GM12878 (cell line): ENCODE results near the gene UBAC2. TPM values are rescaled to one million over a fixed set of nuclear protein-coding genes. Genes with fewer than 3 reads are reported as not detected.

Experiments
- ATAC-seq: fragments of 200-7000 bp; cut with Tn5 transposase; 3 replicates; pipeline ENCODE4 v1.9.1; 2020; ENCODE audit warnings: mild to moderate bottlenecking, moderate library complexity
- BruUV-seq: library from RNA; stranded (reverse); fragments of 400-500 nt; replicated peaks from 2 replicates; lab custom pipeline; 2021; lab: Mats Ljungman, UMichigan
- CTCF ChIA-PET: fragments of 300-600 bp; sonication (Branson Sonifier 250); formaldehyde crosslinking; extraction: SDS; loops from one replicate; lab custom pipeline; 2021; ENCODE audit warnings: inconsistent platforms; lab: Yijun Ruan, JAX
- POLR2A ChIA-PET: fragments of 350-600 bp; formaldehyde crosslinking; extraction: SDS; loops from one replicate; lab custom pipeline; 2021; ENCODE audit warnings: inconsistent platforms; lab: Charles Lee
- RAD21 ChIA-PET: fragments of 300-600 bp; sonication (Branson Sonifier 250); formaldehyde crosslinking; loops from one replicate; lab custom pipeline; 2023; ENCODE audit warnings: antibody characterized with exemption; ENCODE audit not compliant: unreplicated experiment; lab: Charles Lee
- SMC1A ChIA-PET: fragments of 300-600 bp; sonication (Branson Sonifier 250); formaldehyde crosslinking; loops from one replicate; lab custom pipeline; 2023; ENCODE audit not compliant: unreplicated experiment, uncharacterized antibody; lab: Charles Lee
- DNase-seq: peaks from one replicate; pipeline ENCODE4 v3.0.0-alpha.2; 2011; ENCODE audit warnings: low read depth, low spot score
- FAIRE-seq: peaks from 3 replicates; lab custom pipeline; 2011; peaks lifted over from hg19 to GRCh38; lab: Jason Lieb, UNC
- H2AFZ ChIP-seq: 2 replicates; pipeline ENCODE4 v1.6.0; 2011; ENCODE audit warnings: low read depth, low read length, control low read depth; ENCODE audit not compliant: control insufficient read depth
- H3K27ac ChIP-seq: 2 replicates; pipeline ENCODE4 v1.5.1; 2011; ENCODE audit warnings: control low read depth; ENCODE audit not compliant: control insufficient read depth, insufficient read depth
- H3K27me3 ChIP-seq, 2 experiments: replicated peaks in 1 of 2; 2 replicates each; pipeline versions ENCODE4 v1.6.0 to v1.6.1; 2011; ENCODE audit warnings: low read length in 1 of 2; ENCODE audit not compliant: control insufficient read depth in 2 of 2, insufficient read depth in 2 of 2
- H3K36me3 ChIP-seq, 2 experiments: 2 replicates each; pipeline ENCODE4 v1.5.1; 2011; ENCODE audit warnings: low read length in 1 of 2; ENCODE audit not compliant: control insufficient read depth in 2 of 2, insufficient read depth in 2 of 2
- H3K4me1 ChIP-seq: 2 replicates; pipeline ENCODE4 v1.6.1; 2011; ENCODE audit warnings: mild to moderate bottlenecking, low read length, moderate library complexity, mixed read lengths; ENCODE audit not compliant: control insufficient read depth, insufficient read depth
- H3K4me2 ChIP-seq: 2 replicates; pipeline ENCODE4 v1.6.0; 2011; ENCODE audit warnings: control low read depth; ENCODE audit not compliant: control insufficient read depth, insufficient read depth
- H3K4me3 ChIP-seq: fragments of 200-600 bp; sonication (generic); 2 replicates; pipeline ENCODE4 v1.5.1; 2016
- H3K79me2 ChIP-seq: 2 replicates; pipeline ENCODE4 v1.6.0; 2011; ENCODE audit warnings: low read length; ENCODE audit not compliant: control insufficient read depth, insufficient read depth
- H3K9ac ChIP-seq: 2 replicates; pipeline ENCODE4 v1.8.0; 2011; ENCODE audit warnings: low read length, control low read depth, mixed read lengths; ENCODE audit not compliant: control insufficient read depth, insufficient read depth
- H3K9me3 ChIP-seq: replicated peaks from 3 replicates; pipeline ENCODE4 v1.5.1; 2011; ENCODE audit warnings: mild to moderate bottlenecking, low read length; ENCODE audit not compliant: control insufficient read depth, insufficient read depth
- H4K20me1 ChIP-seq: 2 replicates; pipeline ENCODE4 v1.6.0; 2011; ENCODE audit not compliant: control insufficient read depth, insufficient read depth
- FOXK2 ChIP-seq: fragments of 450-650 bp; IDR thresholded peaks from 2 replicates; pipeline ENCODE4 v1.6.1; 2017; ENCODE audit warnings: mild to moderate bottlenecking, moderate library complexity
- NFYB ChIP-seq: IDR thresholded peaks from 2 replicates; pipeline ENCODE4 v1.6.1; 2011; ENCODE audit warnings: low read depth, mild to moderate bottlenecking, low read length, improper control_type of control experiment, moderate library complexity; ENCODE audit not compliant: insufficient read depth
- POU2F2 ChIP-seq: IDR thresholded peaks from 3 replicates; pipeline ENCODE4 v1.6.1; 2011; ENCODE audit warnings: low read depth, mild to moderate bottlenecking, low read length, borderline replicate concordance
- SREBF1 ChIP-seq: IDR thresholded peaks from 2 replicates; pipeline ENCODE4 v1.6.1; 2012; ENCODE audit warnings: mild to moderate bottlenecking, low read length
- SREBF2 ChIP-seq: IDR thresholded peaks from 2 replicates; pipeline ENCODE4 v1.6.1; 2012; ENCODE audit warnings: mild to moderate bottlenecking, low read length
- TBL1XR1 ChIP-seq: IDR thresholded peaks from 2 replicates; pipeline ENCODE4 v1.6.1; 2012; ENCODE audit warnings: low read depth, low read length, improper control_type of control experiment
- ZNF24 ChIP-seq: fragments of 450-650 bp; IDR thresholded peaks from 2 replicates; pipeline ENCODE4 v1.6.1; 2017; ENCODE audit warnings: antibody characterized with exemption, mild to moderate bottlenecking
- ZZZ3 ChIP-seq: IDR thresholded peaks from 2 replicates; pipeline ENCODE4 v1.6.1; 2011; ENCODE audit warnings: low read depth; ENCODE audit not compliant: control insufficient read depth, insufficient read length
- WGBS: methylation state at CpG from one replicate; pipeline ENCODE4 v1.1.6; 2016; ENCODE audit warnings: low lambda C conversion rate; ENCODE audit not compliant: insufficient replicate concordance, insufficient coverage; ENCODE audit errors: missing lambda C conversion rate; 5-methylcytosine and 5-hydroxymethylcytosine counted together
- in situ Hi-C: fragments of 300-500 bp; cut with MboI; formaldehyde crosslinking; loops from 9 replicates; pipeline ENCODE4 v1.14.3; 2018; ENCODE audit warnings: mixed read lengths
- intact Hi-C: fragments of 100-400 bp; cut with micrococcal nuclease; formaldehyde crosslinking; loops from one replicate; pipeline ENCODE4 v1.14.2; 2022; ENCODE audit not compliant: unreplicated experiment
- polyA plus RNA-seq, 11 experiments: library from polyadenylated mRNA; depleted of rRNA in 4 of 11; unstranded in 6 of 11; stranded (reverse) in 5 of 11; fragments of >200 nt; fragmentation: Nextera tagmentation in 4 of 11; fragmentation: Illumina TruSeq in 1 of 11; extraction: Ambion mirVana in 4 of 11; extraction: Trizol in 1 of 11; gene quantifications; 1 replicate in 1 of 11; 2 replicates in 10 of 11; pipeline versions ENCODE4 v1.2.1 to v1.2.3, GENCODE V29; 2011 to 2016; ENCODE audit warnings: inconsistent platforms in 2 of 11, missing spikeins in 2 of 11, low read depth in 1 of 11
- total RNA-seq, 4 experiments: library from RNA; depleted of rRNA in 3 of 4; stranded (reverse); fragments of >200 nt in 3 of 4; fragmentation: Illumina TruSeq in 1 of 4; extraction: Trizol in 1 of 4; gene quantifications; 2 replicates each; pipeline versions ENCODE4 v1.2.1 to v1.2.3, GENCODE V29; 2013 to 2021

UBAC2 gene
- total and polyA plus RNA-seq, 10 of the 15 experiments (the other 5 are each of a cell fraction or from before 2014, with no cell fraction given) = 3.0 to 54.6 (median 17.4) TPM

- ATAC-seq (no peak), FAIRE-seq (no peak), DNase-seq (no peak)
- peaks cover 29% of the 10 kb centered on the region for H3K79me2 ChIP-seq
- no peak overlapping the region for H3K4me3 ChIP-seq
- H4K20me1 ChIP-seq = no peaks in the 10 kb centered on the region
- H2AFZ ChIP-seq = no peak overlapping the region
- no peaks in the 10 kb centered on the region for H3K27me3 ChIP-seq
- in situ Hi-C loops (no loop called here), intact Hi-C loops (no loop called here)
- H3K4me1 ChIP-seq = peaks cover 31% of the 10 kb centered on the region
- SMC1A ChIA-PET = interaction anchor here (1.5 to 2.0 kb wide), 2 partner anchors 10 to 39 kb away, joined by 4 to 7 read pairs; no protein-coding TSS in a partner anchor
- H3K4me2 ChIP-seq = no peak overlapping the region
- H3K27ac ChIP-seq = no peak overlapping the region
- H3K36me3 ChIP-seq = peaks cover 0 to 5% of the 10 kb centered on the region in 2 experiments; a peak in 2 of 4 replicates
- CTCF ChIA-PET = interaction anchor here (0.6 to 1.5 kb wide), 3 partner anchors 9 to 122 kb away, joined by 3 to 5 read pairs (median 4); no protein-coding TSS in a partner anchor
- H3K9me3 ChIP-seq = no peaks in the 10 kb centered on the region
- 98% methylated on average over 6 of the region's 6 CpGs for WGBS
- RAD21 ChIA-PET = no interaction called here
- no peak overlapping the region for H3K9ac ChIP-seq
- no peak for TF ChIP-seq ZZZ3
- TF ChIP-seq SREBF1 = no peak
- TF ChIP-seq FOXK2 = no peak
- no peak for TF ChIP-seq NFYB
- no TSS peak for BruUV-seq
- POLR2A ChIA-PET = no interaction called here
Measured at GRCh38 chr13:99315186-99315585, 114.5 kb downstream of the UBAC2 start.

- Histone ChIP-seq H3K27me3 (no peaks in the 10 kb centered on the region), H3K4me3 (no peak overlapping the region), H3K9ac (no peak overlapping the region), H3K9me3 (no peaks in the 10 kb centered on the region), H3K36me3 (peaks cover 0 to 5% of the 10 kb centered on the region in 2 experiments; a peak in 2 of 4 replicates), H3K4me2 (no peak overlapping the region), H4K20me1 (no peaks in the 10 kb centered on the region), H3K4me1 (peaks cover 29% of the 10 kb centered on the region), H3K79me2 (peaks cover 25% of the 10 kb centered on the region), H3K27ac (no peak overlapping the region), H2AFZ (no peak overlapping the region)
- ATAC-seq = no peak
- ChIA-PET RAD21 (no interaction called here), CTCF (interaction anchor here (1.3 kb wide), 1 partner anchor 8 kb away, joined by 5 read pairs; no protein-coding TSS in a partner anchor), SMC1A (interaction anchor here (0.6 to 0.7 kb wide), 2 partner anchors 41 to 130 kb away, joined by 3 read pairs; no protein-coding TSS in a partner anchor), POLR2A (interaction anchor here (1.0 kb wide), 1 partner anchor 41 kb away, joined by 3 read pairs; no protein-coding TSS in a partner anchor)
- BruUV-seq = no TSS peak
- no peak for DNase-seq
- intact Hi-C loops (no loop called here), in situ Hi-C loops (no loop called here)
- no peak for TF ChIP-seq POU2F2
- TF ChIP-seq ZNF24 = peak; percentile 88
- no peak for TF ChIP-seq TBL1XR1
- TF ChIP-seq SREBF2 = no peak
- FAIRE-seq = no peak
- 100% methylated on average over 2 of the region's 2 CpGs for WGBS
Measured at GRCh38 chr13:99316224-99316623, 115.6 kb downstream of the UBAC2 start.
